Measurements from ENCODE around the gene KDM3A. TPM values are rescaled to one million over a fixed set of nuclear protein-coding genes. Genes with fewer than 3 reads are reported as not detected.
A peak's percentile ranks its signal among the peaks of the same experiment; 100 is the strongest.

The KDM3A gene
- total and polyA plus RNA-seq, 8 donors, result 15.4 to 35.4 (median 25.3) TPM

DNA sequence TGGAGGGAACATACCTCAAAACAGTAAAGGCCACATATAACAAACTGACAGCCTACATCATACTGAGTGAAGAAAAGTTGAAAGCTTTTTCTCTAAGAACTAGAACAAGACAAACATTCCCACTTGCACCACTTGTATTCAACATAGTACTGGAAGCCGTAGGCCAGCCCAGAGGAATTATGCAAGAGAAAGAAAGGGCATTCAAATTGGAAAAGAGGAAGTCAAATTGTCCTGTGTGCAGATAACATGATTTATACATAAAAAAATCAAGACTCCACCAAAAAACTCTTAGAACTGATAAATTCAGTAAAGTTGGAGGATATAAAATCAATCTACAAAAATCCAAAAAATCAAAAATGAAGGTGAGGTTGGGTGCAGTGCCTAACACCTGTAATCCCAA is 8.0 kb upstream of the KDM3A start:
- Histone ChIP-seq H3K27me3 (no peaks in the 10 kb centered on the region), H3K9me3 (peaks cover 0 to 3% (median 0%) of the 10 kb centered on the region in 4 donors), H3K4me3 (no peak overlapping the region), H3K36me3 (no peaks in the 10 kb centered on the region), H3K27ac (no peak overlapping the region), H3K4me1 (no peaks in the 10 kb centered on the region)
- WGBS, 2 donors, result 84 to 90% methylated on average over 1 of the region's 1 CpG
- FAIRE-seq (no peak), ATAC-seq (no peak), DNase-seq (no peak)
- intact Hi-C loops (cut with DNase I), result no loop called here
- TF ChIP-seq, protein P1, sequence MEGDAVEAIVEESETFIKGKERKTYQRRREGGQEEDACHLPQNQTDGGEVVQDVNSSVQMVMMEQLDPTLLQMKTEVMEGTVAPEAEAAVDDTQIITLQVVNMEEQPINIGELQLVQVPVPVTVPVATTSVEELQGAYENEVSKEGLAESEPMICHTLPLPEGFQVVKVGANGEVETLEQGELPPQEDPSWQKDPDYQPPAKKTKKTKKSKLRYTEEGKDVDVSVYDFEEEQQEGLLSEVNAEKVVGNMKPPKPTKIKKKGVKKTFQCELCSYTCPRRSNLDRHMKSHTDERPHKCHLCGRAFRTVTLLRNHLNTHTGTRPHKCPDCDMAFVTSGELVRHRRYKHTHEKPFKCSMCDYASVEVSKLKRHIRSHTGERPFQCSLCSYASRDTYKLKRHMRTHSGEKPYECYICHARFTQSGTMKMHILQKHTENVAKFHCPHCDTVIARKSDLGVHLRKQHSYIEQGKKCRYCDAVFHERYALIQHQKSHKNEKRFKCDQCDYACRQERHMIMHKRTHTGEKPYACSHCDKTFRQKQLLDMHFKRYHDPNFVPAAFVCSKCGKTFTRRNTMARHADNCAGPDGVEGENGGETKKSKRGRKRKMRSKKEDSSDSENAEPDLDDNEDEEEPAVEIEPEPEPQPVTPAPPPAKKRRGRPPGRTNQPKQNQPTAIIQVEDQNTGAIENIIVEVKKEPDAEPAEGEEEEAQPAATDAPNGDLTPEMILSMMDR (IDR thresholded peaks at IDR 0.05), result no peak

DNA sequence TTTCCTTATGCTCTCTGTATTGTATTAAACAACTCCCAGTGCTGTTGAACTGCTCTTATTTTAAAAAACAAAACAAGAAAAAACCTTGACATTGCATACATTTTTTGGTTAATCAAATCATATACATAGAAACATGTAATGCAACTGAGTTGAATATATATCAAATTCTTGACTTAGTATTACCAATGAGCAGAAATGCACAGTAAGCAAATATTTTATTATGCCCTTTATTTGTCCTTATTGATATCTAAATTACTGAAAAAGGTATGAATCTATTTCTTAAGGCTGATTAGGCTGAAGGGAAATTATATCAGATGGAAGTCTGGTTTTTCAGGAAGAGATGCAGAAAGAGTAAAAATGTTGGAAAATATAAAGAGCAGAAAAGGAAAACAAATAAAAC is 6.9 kb upstream of the KDM3A start:
- intact Hi-C loops (cut with DNase I), result no loop called here
- FAIRE-seq, result peak; percentile 71

DNA sequence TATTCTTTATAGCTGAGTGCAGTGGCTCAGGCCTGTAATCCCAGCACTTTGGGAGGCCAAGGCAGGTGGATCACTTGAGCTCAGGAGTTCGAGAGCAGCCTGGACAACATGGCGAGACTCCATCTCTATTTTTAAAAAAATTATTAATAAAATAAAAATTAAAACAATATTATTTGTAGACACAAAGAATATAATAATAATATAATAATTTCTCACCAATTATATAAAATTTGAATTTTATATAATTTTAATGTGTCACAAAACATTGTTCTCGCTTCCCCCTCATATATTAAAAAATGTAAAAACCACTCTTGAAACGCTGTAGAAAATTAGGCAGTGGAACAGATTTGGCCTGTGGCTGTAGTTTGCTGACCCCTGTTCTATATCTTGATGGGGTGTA is 5.6 kb upstream of the KDM3A start:
- no peak for FAIRE-seq
- H3K4me1 ChIP-seq, result no peaks in the 10 kb centered on the region
- 95 to 97% methylated on average over 4 of the region's 4 CpGs for WGBS, 2 donors
- H3K9me3 ChIP-seq, result peaks cover 0 to 8% (median 5%) of the 10 kb centered on the region in 4 donors
- no peak for ATAC-seq
- intact Hi-C loops (cut with DNase I), result no loop called here
- no peaks in the 10 kb centered on the region for H3K36me3 ChIP-seq
- TF ChIP-seq, protein P1 (IDR thresholded peaks at IDR 0.05), result no peak
- H3K27me3 ChIP-seq, result no peaks in the 10 kb centered on the region
- H3K4me3 ChIP-seq, result no peak overlapping the region
- H3K27ac ChIP-seq, result no peak overlapping the region
- DNase-seq, result no peak

More for the DNA sequence above, 6.9 kb upstream of the KDM3A start:
- ATAC-seq (no peak), DNase-seq (no peak)
- Histone ChIP-seq H3K27me3 (no peaks in the 10 kb centered on the region), H3K4me1 (no peaks in the 10 kb centered on the region), H3K36me3 (no peaks in the 10 kb centered on the region), H3K27ac (no peak overlapping the region), H3K9me3 (peaks cover 0 to 5% (median 0%) of the 10 kb centered on the region in 4 donors), H3K4me3 (no peak overlapping the region)
- TF ChIP-seq, protein P1 (IDR thresholded peaks at IDR 0.05), result no peak

DNA sequence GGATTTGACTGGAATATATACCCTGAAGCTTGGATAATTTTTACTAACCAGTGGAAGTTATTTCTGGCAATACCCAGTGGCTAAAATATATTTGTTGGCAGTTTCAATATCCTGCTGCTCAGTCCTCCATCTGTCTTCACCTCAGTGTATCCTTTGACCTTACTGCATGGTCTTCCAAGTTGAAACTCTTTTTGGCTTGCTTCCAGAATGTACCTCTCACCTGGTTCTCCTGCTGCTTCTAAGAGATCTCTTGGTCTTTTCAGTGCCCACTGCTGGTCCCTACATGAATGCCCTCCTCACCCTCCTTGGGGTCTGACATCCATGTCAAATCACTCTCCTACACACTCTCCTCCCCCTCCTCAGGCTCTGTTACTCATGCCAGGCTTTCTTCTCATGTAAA is 4.8 kb upstream of the KDM3A start:
- Histone ChIP-seq H3K36me3 (no peaks in the 10 kb centered on the region), H3K27ac (no peak overlapping the region), H3K27me3 (no peaks in the 10 kb centered on the region), H3K9me3 (peaks cover 0 to 8% (median 5%) of the 10 kb centered on the region in 4 donors), H3K4me1 (no peaks in the 10 kb centered on the region), H3K4me3 (no peak overlapping the region)
- no peak for DNase-seq
- intact Hi-C loops (cut with DNase I), result no loop called here
- no peak for FAIRE-seq
- TF ChIP-seq, protein P1 (IDR thresholded peaks at IDR 0.05), result no peak
- ATAC-seq, result no peak

DNA sequence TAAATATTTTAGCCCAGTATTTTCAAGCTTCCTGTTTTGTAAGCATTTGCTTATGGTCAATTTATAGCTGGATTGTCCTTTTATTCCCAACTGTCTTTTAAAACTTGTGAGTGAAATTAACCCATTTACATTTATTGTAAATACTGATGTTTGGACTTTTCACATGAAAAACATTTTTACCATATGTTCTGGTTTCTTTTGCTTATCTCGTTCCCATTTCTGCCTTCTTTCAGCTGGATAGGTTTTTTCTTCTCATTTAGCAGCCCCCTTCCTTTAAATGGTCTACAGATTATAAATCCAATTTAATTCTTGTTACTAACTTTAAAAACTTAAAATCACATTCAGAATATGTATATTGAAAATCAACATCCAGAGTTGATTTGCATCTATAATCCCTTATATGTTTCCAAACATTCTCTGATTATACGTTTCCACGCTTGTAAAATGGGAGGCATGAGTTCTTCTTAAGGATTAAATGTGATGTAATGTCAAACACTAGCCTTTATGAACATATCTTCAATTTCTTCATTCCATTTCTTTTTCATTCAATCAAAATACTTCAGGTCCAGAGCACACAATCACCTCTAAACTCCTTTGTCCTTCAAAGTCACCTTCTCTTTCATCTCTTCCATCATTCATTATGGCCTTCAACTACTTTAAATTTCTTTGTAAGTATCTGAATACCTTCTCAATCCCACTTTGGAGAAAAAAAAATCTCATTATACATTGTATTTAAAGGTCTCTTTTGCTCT is 1.1 kb upstream of the KDM3A start:
- Histone ChIP-seq H3K27me3 (no peaks in the 10 kb centered on the region), H3K4me3 (peak overlapping the region in 2 of 4 donors; percentile 64 to 66), H3K9me3 (peaks cover 0 to 8% (median 5%) of the 10 kb centered on the region in 4 donors), H3K4me1 (peaks cover 17 to 21% (median 21%) of the 10 kb centered on the region in 3 donors), H3K36me3 (no peaks in the 10 kb centered on the region), H3K27ac (peak overlapping the region; percentile 86 to 97 (median 95))
- intact Hi-C loops (cut with DNase I), result no loop called here
- ATAC-seq, result no peak
- TF ChIP-seq, protein P1 (IDR thresholded peaks at IDR 0.05), result no peak
- WGBS, 2 donors, result 91 to 94% methylated on average over 3 of the region's 3 CpGs
- FAIRE-seq, result peak; percentile 79
- no peak for DNase-seq
